ENCODE results near the gene TRHDE.

The TRHDE gene

DNA sequence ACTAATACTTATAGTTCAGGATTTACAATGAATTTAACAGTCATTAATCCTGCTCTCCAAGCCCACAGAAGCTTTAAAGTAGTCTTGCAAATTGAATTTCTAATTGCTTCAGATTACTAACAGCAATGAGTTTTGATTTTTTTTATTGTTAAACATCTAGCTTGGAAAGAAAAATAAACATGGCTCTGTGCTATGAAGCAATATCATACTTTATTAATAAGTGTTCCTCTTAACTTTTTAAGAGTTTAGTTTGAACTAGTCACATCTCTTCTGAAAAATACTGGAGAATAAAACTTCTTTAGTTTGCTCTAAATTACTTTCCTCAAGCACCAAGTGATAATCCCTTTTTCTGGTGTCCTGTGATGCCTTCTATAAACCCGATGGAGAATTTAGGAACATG lies 250.2 kb downstream of the TRHDE start:
- TF ChIP-seq MYC (IDR thresholded peaks at IDR 0.05; ENCODE audit: low read depth, low read length) (no peak), POLR2A (IDR thresholded peaks at IDR 0.05; ENCODE audit: extremely low read depth, insufficient read length) (no peak)
- TF ChIP-seq, protein P1, sequence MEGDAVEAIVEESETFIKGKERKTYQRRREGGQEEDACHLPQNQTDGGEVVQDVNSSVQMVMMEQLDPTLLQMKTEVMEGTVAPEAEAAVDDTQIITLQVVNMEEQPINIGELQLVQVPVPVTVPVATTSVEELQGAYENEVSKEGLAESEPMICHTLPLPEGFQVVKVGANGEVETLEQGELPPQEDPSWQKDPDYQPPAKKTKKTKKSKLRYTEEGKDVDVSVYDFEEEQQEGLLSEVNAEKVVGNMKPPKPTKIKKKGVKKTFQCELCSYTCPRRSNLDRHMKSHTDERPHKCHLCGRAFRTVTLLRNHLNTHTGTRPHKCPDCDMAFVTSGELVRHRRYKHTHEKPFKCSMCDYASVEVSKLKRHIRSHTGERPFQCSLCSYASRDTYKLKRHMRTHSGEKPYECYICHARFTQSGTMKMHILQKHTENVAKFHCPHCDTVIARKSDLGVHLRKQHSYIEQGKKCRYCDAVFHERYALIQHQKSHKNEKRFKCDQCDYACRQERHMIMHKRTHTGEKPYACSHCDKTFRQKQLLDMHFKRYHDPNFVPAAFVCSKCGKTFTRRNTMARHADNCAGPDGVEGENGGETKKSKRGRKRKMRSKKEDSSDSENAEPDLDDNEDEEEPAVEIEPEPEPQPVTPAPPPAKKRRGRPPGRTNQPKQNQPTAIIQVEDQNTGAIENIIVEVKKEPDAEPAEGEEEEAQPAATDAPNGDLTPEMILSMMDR (IDR thresholded peaks at IDR 0.05; ENCODE audit: low read depth, low read length), result no peak
- TF ChIP-seq, protein P2, sequence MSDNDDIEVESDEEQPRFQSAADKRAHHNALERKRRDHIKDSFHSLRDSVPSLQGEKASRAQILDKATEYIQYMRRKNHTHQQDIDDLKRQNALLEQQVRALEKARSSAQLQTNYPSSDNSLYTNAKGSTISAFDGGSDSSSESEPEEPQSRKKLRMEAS (IDR thresholded peaks at IDR 0.05; ENCODE audit: low read depth, low read length), result no peak
- H3K4me3 ChIP-seq (ENCODE audit: low read depth, low read length), result no peak overlapping the region
- no peak for DNase-seq (ENCODE audit: low read depth)

DNA sequence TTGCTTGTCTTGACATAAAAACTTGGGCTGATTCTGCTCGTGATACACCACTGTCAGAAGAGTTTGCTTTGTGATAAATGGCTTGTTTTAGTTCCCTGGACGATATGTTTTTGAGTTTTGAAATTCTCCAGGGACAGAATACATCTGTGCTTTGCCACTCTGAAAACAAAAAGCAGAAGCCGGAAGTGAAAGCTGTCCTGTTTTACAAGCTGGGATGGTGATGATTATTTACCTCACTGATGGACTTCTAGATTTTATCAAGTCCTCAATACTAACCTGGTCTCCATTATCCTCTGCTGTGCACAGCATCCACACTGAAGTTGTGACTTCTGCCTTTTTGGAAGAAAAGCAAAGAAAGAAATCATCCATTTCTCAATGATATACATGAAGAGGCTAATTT lies 251.6 kb downstream of the TRHDE start:
- no peak overlapping the region for H3K4me3 ChIP-seq (ENCODE audit: low read depth, low read length)
- TF ChIP-seq MYC (IDR thresholded peaks at IDR 0.05; ENCODE audit: low read depth, low read length) (no peak), POLR2A (IDR thresholded peaks at IDR 0.05; ENCODE audit: extremely low read depth, insufficient read length) (no peak)
- TF ChIP-seq, protein P1 (IDR thresholded peaks at IDR 0.05; ENCODE audit: low read depth, low read length), result no peak
- TF ChIP-seq, protein P2 (IDR thresholded peaks at IDR 0.05; ENCODE audit: low read depth, low read length), result no peak
- DNase-seq (ENCODE audit: low read depth), result peak; percentile 11

DNA sequence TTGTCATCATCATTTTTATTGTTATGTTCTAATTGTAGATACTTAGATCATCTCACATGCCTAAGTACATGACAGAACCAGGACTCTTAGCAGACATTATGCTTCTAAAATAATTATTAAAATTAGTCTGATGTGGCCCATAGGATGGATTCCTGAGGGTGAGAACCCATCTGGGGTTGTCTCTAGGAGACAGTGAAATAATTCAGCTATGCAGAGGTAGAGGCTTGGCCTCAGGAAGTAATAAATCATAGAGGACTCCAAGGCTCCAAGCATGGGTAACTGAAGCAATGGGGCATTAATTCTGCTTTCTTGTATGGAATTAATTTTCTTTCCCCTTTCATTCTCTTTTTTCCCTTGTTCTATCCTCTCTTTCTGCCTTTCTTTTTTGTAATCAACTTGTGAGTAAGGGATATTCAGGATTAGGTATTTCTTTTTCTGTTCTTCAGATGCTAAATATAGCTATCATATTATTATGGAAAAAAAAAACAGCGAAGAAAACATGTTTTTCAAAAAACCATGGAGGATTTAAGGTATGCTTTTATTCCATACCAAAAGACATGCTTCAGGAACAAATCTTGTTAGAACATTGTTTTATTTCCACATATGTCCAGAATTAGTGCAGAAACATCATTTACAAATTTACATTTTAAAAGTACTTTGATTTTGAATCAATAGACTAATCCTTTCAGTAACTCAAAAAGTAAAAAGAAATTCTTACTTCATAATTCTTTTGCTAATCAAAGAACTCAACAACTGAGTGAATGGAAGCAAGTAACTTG lies 263.2 kb downstream of the TRHDE start:
- no peak overlapping the region for H3K4me3 ChIP-seq (ENCODE audit: low read depth, low read length)
- DNase-seq (ENCODE audit: low read depth), result no peak
- TF ChIP-seq MYC (IDR thresholded peaks at IDR 0.05; ENCODE audit: low read depth, low read length) (no peak), POLR2A (IDR thresholded peaks at IDR 0.05; ENCODE audit: extremely low read depth, insufficient read length) (no peak)
- TF ChIP-seq, protein P2 (IDR thresholded peaks at IDR 0.05; ENCODE audit: low read depth, low read length), result no peak
- TF ChIP-seq, protein P1 (IDR thresholded peaks at IDR 0.05; ENCODE audit: low read depth, low read length), result no peak

DNA sequence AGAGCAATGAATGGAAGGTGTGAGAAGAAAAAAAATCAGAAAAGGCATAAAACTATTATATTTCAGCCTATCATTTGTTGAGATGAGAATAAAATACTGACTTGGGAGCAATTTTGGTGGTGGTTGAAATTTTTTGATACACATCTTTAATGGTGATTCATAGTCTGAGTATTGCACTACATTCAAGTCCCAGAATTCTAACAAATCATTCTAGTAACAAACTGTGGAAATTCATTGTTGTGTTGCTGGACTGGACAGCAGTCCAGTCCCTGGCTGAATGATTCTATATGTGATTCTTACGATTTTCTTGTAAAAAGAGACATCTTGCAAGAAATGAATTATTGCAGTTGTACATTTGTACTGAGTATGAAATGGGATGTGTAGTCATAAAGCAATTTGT lies 268.6 kb downstream of the TRHDE start:
- no peak for DNase-seq (ENCODE audit: low read depth)
- no peak for TF ChIP-seq POLR2A (IDR thresholded peaks at IDR 0.05; ENCODE audit: extremely low read depth, insufficient read length)
- TF ChIP-seq, protein P1 (IDR thresholded peaks at IDR 0.05; ENCODE audit: low read depth, low read length), result no peak
- no peak for TF ChIP-seq MYC (IDR thresholded peaks at IDR 0.05; ENCODE audit: low read depth, low read length)
- TF ChIP-seq, protein P2 (IDR thresholded peaks at IDR 0.05; ENCODE audit: low read depth, low read length), result no peak
- no peak overlapping the region for H3K4me3 ChIP-seq (ENCODE audit: low read depth, low read length)

DNA sequence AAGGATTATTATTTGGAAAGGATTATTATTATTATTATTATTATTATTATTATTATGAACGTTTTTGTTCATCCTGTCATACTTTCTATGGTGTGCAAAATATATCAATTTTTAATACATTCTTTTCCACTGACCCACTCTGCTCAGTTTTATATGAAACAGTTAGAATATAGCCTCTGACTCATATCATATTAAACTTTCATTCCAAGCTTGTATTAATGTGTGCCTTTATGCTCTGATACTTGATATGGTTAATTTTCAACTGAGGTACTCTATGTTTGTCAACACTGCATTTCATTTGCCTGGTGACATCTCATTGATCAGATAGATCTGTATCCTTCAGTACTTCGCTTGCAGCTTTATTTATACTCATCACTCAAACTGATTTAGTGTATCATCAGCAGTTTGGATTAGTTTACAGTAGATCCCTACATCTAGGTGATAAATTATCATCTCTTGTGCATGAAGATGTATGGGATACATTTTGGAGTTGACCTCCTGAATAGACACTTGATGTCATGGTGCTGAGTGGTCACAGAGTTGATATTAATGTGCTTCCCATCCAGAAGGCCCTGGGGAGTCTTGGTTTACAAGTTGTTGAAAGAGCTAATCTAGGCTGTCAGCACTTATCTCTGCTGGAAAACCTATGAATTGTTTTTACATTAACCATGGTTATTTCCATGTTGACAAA lies 271.8 kb downstream of the TRHDE start:
- TF ChIP-seq POLR2A (IDR thresholded peaks at IDR 0.05; ENCODE audit: extremely low read depth, insufficient read length), result no peak
- no peak for TF ChIP-seq MYC (IDR thresholded peaks at IDR 0.05; ENCODE audit: low read depth, low read length)
- TF ChIP-seq, protein P1 (IDR thresholded peaks at IDR 0.05; ENCODE audit: low read depth, low read length), result no peak
- TF ChIP-seq, protein P2 (IDR thresholded peaks at IDR 0.05; ENCODE audit: low read depth, low read length), result no peak
- DNase-seq (ENCODE audit: low read depth), result no peak
- H3K4me3 ChIP-seq (ENCODE audit: low read depth, low read length), result no peak overlapping the region

Measured in NB4 (cell line).